CD4-positive, alpha-beta T cell treated with Interleukin-15 for 1 hour (primary cell): ENCODE results near the gene BICD1.

Source experiments
- DNase-seq: peaks from one replicate; pipeline ENCODE4 v3.0.0-alpha.2; 2020

The BICD1 gene

GRCh38 chr12:32419520-32419960 is 312.9 kb downstream of the BICD1 start:
- DNase-seq, result no peak

DNA sequence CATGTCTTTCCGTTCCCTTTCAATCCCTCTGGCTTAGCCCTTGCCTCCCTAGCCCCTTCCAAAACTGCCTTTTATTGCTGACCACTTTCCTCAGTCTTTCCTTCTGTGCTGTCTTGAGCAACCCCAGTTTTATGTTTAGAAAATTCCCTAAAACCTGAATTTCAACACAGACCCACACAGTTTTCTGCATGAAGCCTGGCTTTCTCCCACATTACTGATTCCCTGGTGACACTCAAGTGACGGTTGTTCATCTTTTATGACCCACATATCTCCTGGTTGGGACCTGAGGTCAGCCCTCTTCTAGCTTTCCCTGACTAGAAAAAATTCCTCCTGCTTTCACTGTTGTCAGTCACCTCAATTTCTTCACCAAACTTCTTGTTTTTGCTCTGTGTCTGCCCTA is 313.7 kb downstream of the BICD1 start:
- DNase-seq, result no peak

DNA sequence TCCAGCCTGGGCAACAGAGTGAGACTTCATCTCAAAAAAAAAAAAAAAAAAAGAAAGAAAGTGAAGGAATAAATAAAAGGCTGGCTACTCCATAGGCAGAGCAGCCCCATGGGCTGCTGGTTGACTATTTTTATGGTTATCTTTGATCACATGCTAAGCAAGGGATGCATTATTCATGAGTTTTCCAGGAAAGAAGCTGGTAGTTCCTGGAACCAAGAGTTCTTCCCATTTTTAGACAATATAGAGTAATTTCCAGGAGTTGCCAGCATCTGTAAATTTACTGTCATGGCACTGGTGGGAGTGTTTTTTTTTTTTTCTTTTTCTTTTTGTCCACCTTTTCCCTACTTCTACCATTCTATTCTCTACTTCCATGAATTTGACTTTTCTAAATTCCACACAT is 316.9 kb downstream of the BICD1 start:
- no peak for DNase-seq

GRCh38 chr12:32431025-32431424 is 324.4 kb downstream of the BICD1 start:
- DNase-seq, result no peak
